Activated T-helper 1 cell treated with anti-CD3 and anti-CD28 coated beads, Interleukin-12 subunit alpha, Interleukin-12 subunit beta, Interleukin-2, Interleukin-4 antibody, amounts not matched to agents 30 ng/mL and 10 ng/mL and 1 ng/mL, durations not matched to agents 14 hours and 24 hours and 36 hours (primary cell): Measurements from ENCODE around the gene UVSSA. TPM values are rescaled to one million over a fixed set of nuclear protein-coding genes. Genes with fewer than 3 reads are reported as not detected.

Experiments used
- DNase-seq: peaks from one replicate; pipeline ENCODE4 v3.0.0; 2021; ENCODE audit warnings: low spot score
- H3K27ac Mint-ChIP-seq: one replicate; pipeline ENCODE4 v1.8.0; 2021; ENCODE audit warnings: mild to moderate bottlenecking, mixed read lengths
- H3K27me3 Mint-ChIP-seq: one replicate; pipeline ENCODE4 v1.8.0; 2022; ENCODE audit warnings: mild to moderate bottlenecking, moderate library complexity, mixed read lengths; ENCODE audit not compliant: insufficient read depth
- H3K36me3 Mint-ChIP-seq: one replicate; pipeline ENCODE4 v1.8.0; 2021; ENCODE audit warnings: low read depth, mixed read lengths
- H3K4me1 Mint-ChIP-seq: one replicate; pipeline ENCODE4 v1.8.0; 2021; ENCODE audit warnings: low read depth, mixed read lengths
- H3K4me3 Mint-ChIP-seq: one replicate; pipeline ENCODE4 v1.8.0; 2021; ENCODE audit warnings: mild to moderate bottlenecking, moderate library complexity, mixed read lengths
- H3K9me3 Mint-ChIP-seq: one replicate; pipeline ENCODE4 v1.8.0; 2021; ENCODE audit warnings: mixed read lengths
- intact Hi-C: fragments of 100-400 bp; cut with micrococcal nuclease; formaldehyde crosslinking; loops from one replicate; pipeline ENCODE4 v1.15.1; 2024
- total RNA-seq: library from RNA; stranded (reverse); gene quantifications from 2 replicates; pipeline ENCODE4 v1.2.3, GENCODE V29; 2022

UVSSA gene
- total RNA-seq, 1 donor from 2014 or later, result 25.8 TPM

DNA sequence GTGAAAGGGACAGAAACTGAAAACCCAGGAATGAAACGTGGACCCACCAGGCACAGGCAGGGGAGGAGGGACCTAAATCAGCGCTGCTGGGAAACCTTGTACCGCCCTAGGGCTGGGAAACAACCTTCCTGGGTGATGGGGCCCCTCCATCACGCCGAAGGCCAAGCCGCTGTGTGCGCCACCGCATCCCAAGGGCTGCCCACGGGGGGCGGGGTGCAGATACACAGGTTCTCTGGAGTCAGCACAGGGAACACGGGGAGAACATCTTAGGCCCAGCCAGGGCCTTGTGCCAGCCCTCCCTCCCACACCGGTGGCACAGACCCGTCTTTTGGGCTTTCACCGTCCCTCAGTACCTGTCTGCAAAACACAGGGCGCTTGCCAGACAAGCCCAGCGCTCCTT, 13.0 kb downstream of the UVSSA start:
- H3K27ac Mint-ChIP-seq, result no peak overlapping the region
- no peaks in the 10 kb centered on the region for H3K9me3 Mint-ChIP-seq
- no peaks in the 10 kb centered on the region for H3K4me1 Mint-ChIP-seq
- H3K4me3 Mint-ChIP-seq, result no peak overlapping the region
- intact Hi-C loops, result no loop called here
- peaks cover 2% of the 10 kb centered on the region for H3K36me3 Mint-ChIP-seq
- DNase-seq, result no peak
- no peaks in the 10 kb centered on the region for H3K27me3 Mint-ChIP-seq

DNA sequence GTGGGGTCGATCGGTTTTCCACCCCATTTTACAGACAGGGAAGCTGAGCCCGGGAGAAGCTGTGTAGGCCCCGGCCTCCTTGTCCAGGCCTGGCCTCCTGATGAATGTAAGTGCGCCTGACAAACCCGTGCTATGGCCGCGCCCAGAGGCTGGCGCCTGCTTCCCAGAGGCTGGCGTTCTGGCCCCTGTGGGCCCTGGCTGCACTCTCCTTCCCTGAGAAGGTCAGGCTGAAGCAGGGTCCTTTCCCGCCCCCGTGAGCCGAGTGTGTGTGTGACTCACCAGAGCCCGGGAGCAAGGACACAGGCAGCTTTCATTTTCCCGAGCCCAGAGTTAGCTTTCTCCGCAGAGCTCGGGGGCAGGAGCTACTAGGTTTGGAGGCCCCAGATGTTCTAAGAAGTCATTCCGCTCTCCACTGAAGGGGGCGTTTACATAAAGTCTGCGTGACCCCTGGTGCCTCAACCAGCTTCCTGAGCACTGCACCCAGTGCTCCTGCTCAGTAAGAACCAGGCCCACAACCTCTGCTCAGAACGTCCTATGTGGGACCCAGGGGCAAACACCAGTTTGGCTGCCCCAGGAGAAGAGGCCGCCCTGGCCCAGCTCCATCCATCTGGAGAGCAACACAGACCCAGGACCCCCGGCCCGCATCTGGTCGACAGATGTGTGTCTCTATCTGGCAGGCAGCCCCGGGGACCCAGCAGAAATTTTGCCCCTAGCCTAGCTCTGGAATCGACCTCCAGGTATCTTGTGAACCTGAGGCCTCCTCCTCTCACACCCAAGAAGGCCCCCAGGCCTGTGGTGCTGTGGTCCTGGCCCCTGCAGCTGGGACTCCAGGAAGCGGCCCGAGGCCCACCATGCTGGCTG, 13.6 kb downstream of the UVSSA start:
- intact Hi-C loops, result no loop called here
- no peak overlapping the region for H3K27ac Mint-ChIP-seq
- H3K9me3 Mint-ChIP-seq, result no peaks in the 10 kb centered on the region

GRCh38 chr4:1361431-1361830, 14.4 kb downstream of the UVSSA start:
- Mint-ChIP-seq H3K27ac (no peak overlapping the region), H3K4me1 (no peaks in the 10 kb centered on the region), H3K4me3 (no peak overlapping the region), H3K36me3 (peaks cover under 1% of the 10 kb centered on the region), H3K27me3 (no peaks in the 10 kb centered on the region), H3K9me3 (no peaks in the 10 kb centered on the region)
- no peak for DNase-seq
- intact Hi-C loops, result no loop called here

More for the DNA sequence above, 13.6 kb downstream of the UVSSA start:
- H3K36me3 Mint-ChIP-seq, result peaks cover 2% of the 10 kb centered on the region
- H3K4me1 Mint-ChIP-seq, result no peaks in the 10 kb centered on the region
- DNase-seq, result no peak
- H3K4me3 Mint-ChIP-seq, result no peak overlapping the region
- H3K27me3 Mint-ChIP-seq, result no peaks in the 10 kb centered on the region

DNA sequence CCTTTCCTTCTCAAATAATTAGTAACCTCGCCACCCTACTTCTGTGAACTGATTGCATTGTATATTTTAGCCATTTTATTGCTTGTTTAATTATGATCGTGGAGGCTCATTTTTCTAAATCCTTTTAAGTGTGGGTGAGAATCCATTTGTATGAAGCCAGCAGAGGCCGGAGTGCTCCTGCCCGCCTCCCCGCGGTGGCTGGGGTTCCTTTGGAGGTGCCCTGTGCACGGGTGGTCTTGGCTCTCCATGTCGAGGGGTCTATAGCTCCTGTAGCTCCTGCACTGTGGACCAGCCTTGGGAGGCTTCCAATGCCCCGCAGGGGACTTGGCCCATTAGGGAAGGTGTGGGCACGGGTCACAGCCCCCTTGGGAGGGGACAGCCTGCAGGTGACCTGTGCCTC, 15.0 kb downstream of the UVSSA start:
- Mint-ChIP-seq H3K27me3 (no peaks in the 10 kb centered on the region), H3K36me3 (no peaks in the 10 kb centered on the region), H3K27ac (no peak overlapping the region), H3K9me3 (no peaks in the 10 kb centered on the region), H3K4me3 (no peak overlapping the region), H3K4me1 (no peaks in the 10 kb centered on the region)
- no peak for DNase-seq
- intact Hi-C loops, result no loop called here

DNA sequence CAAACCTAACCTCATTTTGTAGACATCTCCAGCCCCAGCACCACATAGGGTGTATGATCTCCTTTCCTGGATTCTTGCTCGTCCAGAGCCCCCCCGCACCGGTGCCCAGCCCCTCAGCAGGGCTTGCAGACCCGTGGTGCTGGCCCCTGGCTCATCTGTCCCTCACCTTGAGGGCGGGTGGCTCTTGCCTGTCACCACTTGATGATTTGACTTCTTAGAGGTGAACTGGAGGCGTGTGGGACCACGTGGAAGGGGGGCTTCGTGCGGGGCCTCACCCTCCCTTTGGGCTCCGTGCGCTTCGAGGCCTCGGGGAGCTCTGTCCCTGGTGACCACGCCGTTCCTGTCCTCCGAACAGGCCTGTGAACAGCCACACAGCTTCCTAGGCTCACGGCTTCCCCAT, 15.5 kb downstream of the UVSSA start:
- Mint-ChIP-seq H3K4me3 (no peak overlapping the region), H3K4me1 (no peaks in the 10 kb centered on the region), H3K36me3 (no peaks in the 10 kb centered on the region), H3K9me3 (no peaks in the 10 kb centered on the region), H3K27ac (no peak overlapping the region), H3K27me3 (no peaks in the 10 kb centered on the region)
- intact Hi-C loops, result no loop called here
- no peak for DNase-seq

GRCh38 chr4:1363513-1363912, 16.5 kb downstream of the UVSSA start:
- intact Hi-C loops, result no loop called here
- H3K9me3 Mint-ChIP-seq, result no peaks in the 10 kb centered on the region
- H3K4me3 Mint-ChIP-seq, result no peak overlapping the region
- H3K36me3 Mint-ChIP-seq, result no peaks in the 10 kb centered on the region
- no peak for DNase-seq
- no peaks in the 10 kb centered on the region for H3K4me1 Mint-ChIP-seq
- no peaks in the 10 kb centered on the region for H3K27me3 Mint-ChIP-seq
- no peak overlapping the region for H3K27ac Mint-ChIP-seq

DNA sequence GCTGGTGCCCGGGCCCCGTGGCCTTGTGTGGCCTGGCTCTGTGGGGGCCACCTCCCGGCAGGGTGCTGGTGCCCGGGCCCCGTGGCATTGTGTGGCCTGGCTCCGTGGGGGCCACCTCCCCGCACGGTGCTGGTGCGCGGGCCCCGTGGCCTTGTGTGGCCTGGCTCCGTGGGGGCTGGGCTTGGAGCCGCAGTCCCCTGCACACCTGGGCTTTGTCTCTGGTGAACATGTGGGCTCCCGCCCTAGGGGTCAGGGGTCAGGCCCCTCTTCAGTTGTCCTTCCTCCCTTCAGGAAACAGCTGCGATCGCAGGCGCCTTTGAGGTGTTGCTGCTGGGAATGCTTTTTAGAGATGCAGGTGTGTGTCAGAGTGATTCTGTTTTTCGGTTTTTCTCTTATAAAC, 17.2 kb downstream of the UVSSA start:
- H3K27ac Mint-ChIP-seq, result no peak overlapping the region
- H3K27me3 Mint-ChIP-seq, result no peaks in the 10 kb centered on the region
- H3K4me3 Mint-ChIP-seq, result no peak overlapping the region
- no peaks in the 10 kb centered on the region for H3K9me3 Mint-ChIP-seq
- intact Hi-C loops, result no loop called here
- no peaks in the 10 kb centered on the region for H3K4me1 Mint-ChIP-seq
- H3K36me3 Mint-ChIP-seq, result no peaks in the 10 kb centered on the region
- no peak for DNase-seq

- no peaks in the 10 kb centered on the region for H3K36me3 Mint-ChIP-seq
- no peaks in the 10 kb centered on the region for H3K9me3 Mint-ChIP-seq
- intact Hi-C loops, result no loop called here
Measured at GRCh38 chr4:1364748-1365147, 17.7 kb downstream of the UVSSA start.

DNA sequence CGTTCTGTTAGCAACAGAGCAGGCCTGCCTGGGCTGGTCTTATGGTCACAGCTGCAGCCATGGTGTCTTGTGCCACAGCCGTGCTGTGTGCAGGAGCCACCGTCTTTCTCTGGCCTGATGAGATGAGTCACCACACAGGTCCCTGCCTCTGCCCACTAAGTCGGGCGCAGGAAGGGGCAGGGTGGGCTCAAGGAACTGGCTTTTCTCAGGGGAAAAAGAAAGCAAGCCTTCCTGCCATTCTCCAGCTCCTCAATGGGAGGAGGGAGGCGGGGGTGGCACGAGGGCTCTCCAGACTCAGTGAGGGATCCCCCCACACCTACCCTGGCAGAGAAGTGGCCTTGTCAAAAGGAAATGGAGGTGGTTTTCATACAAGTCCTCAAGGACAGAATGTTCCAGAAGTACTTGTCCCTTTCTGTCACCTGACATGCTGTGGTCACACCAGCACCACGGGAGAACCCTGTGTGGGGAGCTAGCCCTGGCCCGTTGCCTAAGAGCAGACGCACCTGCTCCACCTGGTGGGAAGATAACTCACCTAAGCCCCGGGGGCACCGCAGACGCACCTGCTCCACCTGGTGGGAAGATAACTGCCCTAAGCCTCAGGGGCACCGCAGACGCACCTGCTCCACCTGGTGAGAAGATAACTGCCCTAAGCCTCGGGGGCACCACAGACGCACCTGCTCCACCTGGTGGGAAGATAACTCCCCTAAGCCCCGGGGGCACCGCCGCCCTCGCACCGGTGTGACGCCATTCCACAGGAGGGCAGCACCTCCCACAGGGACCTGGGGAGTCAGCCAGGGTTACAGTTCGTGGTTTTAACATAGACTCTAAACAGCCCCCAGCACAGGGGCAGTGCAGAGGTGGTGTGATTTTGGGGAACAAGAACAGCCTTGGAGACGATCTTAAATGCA, 18.5 kb downstream of the UVSSA start:
- no peaks in the 10 kb centered on the region for H3K4me1 Mint-ChIP-seq
- H3K9me3 Mint-ChIP-seq, result no peaks in the 10 kb centered on the region
- H3K4me3 Mint-ChIP-seq, result no peak overlapping the region
- no peak overlapping the region for H3K27ac Mint-ChIP-seq
- H3K36me3 Mint-ChIP-seq, result no peaks in the 10 kb centered on the region
- intact Hi-C loops, result no loop called here
- no peak for DNase-seq
- no peaks in the 10 kb centered on the region for H3K27me3 Mint-ChIP-seq

More at GRCh38 chr4:1364748-1365147, 17.7 kb downstream of the UVSSA start:
- Mint-ChIP-seq H3K4me3 (no peak overlapping the region), H3K27me3 (no peaks in the 10 kb centered on the region), H3K27ac (no peak overlapping the region), H3K4me1 (no peaks in the 10 kb centered on the region)
- no peak for DNase-seq

- intact Hi-C loops, result no loop called here
- DNase-seq, result no peak
- no peaks in the 10 kb centered on the region for H3K4me1 Mint-ChIP-seq
- H3K27me3 Mint-ChIP-seq, result no peaks in the 10 kb centered on the region
- no peak overlapping the region for H3K4me3 Mint-ChIP-seq
- H3K36me3 Mint-ChIP-seq, result no peaks in the 10 kb centered on the region
- no peaks in the 10 kb centered on the region for H3K9me3 Mint-ChIP-seq
- no peak overlapping the region for H3K27ac Mint-ChIP-seq
Measured at GRCh38 chr4:1366371-1367229, 19.6 kb downstream of the UVSSA start.

DNA sequence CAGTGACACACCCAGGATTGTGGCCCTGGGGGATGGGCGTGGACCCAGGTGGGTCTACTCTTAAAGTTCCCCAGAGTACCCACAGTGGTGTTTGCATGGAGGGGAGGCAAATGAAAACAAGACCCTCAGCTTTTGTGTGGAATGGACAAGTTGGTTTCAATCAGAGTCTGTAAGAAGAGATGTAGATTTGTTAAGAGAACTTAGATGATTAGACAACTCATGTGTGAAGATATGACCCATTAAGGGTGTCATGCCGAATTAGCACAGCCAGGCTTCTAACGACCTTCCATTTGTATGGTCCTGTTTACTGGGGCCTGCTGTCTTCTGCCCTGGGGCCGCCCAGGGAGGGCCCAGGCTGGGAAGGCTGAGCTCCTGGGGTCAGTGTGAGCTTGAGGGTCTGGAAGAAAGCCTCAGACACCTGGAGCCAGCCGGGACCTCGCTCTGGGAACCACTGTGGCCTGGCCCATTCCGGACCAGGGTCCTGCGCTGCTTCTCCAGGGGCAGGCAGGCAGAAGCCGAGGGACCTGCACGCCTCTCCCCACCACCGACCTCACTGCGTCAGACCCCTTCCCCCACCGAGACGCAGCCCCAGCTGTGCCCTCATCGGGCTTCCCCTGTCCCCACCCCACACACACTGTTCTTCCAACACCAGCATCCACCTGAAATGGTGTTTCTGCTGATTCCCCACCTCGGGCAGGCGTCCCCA, 20.4 kb downstream of the UVSSA start:
- peaks cover 2% of the 10 kb centered on the region for H3K36me3 Mint-ChIP-seq
- DNase-seq, result no peak
- no peaks in the 10 kb centered on the region for H3K4me1 Mint-ChIP-seq
- no peak overlapping the region for H3K27ac Mint-ChIP-seq
- no peak overlapping the region for H3K4me3 Mint-ChIP-seq
- no peaks in the 10 kb centered on the region for H3K9me3 Mint-ChIP-seq
- no peaks in the 10 kb centered on the region for H3K27me3 Mint-ChIP-seq
- intact Hi-C loops, result no loop called here

DNA sequence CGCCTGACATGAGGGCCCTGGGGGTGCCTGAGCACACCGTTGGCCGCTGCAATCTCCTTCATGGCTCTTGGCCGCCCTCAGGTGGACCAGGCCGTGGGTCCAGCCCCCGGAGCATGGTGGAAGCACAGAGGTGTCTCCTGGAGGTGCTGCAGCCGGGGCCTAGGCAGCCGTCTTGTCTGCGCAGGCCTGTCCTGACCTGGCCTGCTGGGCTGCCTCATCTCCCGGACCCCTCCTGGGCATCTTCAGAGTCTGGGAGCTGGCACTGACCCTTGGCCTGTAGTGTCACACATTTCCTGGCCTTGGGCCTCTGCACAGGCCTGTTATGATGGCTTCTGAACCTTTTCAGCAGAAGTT, 20.9 kb downstream of the UVSSA start:
- Mint-ChIP-seq H3K27me3 (no peaks in the 10 kb centered on the region), H3K9me3 (no peaks in the 10 kb centered on the region), H3K27ac (no peak overlapping the region), H3K4me3 (no peak overlapping the region), H3K36me3 (peaks cover 2% of the 10 kb centered on the region), H3K4me1 (no peaks in the 10 kb centered on the region)
- no peak for DNase-seq
- intact Hi-C loops, result no loop called here
